Endothelial cell of umbilical vein (primary cell): Measurements from ENCODE around the gene UGT3A2. TPM values are rescaled to one million over a fixed set of nuclear protein-coding genes. Genes with fewer than 3 reads are reported as not detected.

Source experiments
- BruUV-seq: library from RNA; stranded (reverse); fragments of 400-500 nt; replicated peaks from 2 replicates; lab custom pipeline; 2021; lab: Mats Ljungman, UMichigan
- CTCF ChIA-PET: fragments of 300-600, 350-600 bp; sonication (Branson Sonifier 250); formaldehyde crosslinking; loops from one replicate; lab custom pipeline; 2021; ENCODE audit warnings: antibody characterized with exemption, inconsistent platforms; lab: Charles Lee
- POLR2A ChIA-PET: fragments of 300-600, 350-600 bp; sonication (Branson Sonifier 250); formaldehyde crosslinking; loops from one replicate; lab custom pipeline; 2021; ENCODE audit warnings: antibody characterized with exemption, inconsistent platforms; lab: Charles Lee
- DNase-seq: peaks from one replicate; pipeline ENCODE4 v3.0.0-alpha.2; 2011; ENCODE audit warnings: low read depth, low spot score
- FAIRE-seq: peaks from 2 replicates; lab custom pipeline; 2011; peaks lifted over from hg19 to GRCh38; lab: Jason Lieb, UNC
- H2AFZ ChIP-seq: 2 replicates; pipeline ENCODE4 v1.6.0; 2012; ENCODE audit warnings: low read depth, low read length, control low read depth, inconsistent platforms
- H3K27ac ChIP-seq: 2 replicates; pipeline ENCODE4 v1.5.1; 2011; ENCODE audit warnings: low read depth, mild to moderate bottlenecking, control low read depth, low read length, moderate library complexity; ENCODE audit not compliant: insufficient read depth
- H3K27me3 ChIP-seq, 2 experiments: 2 replicates each; pipeline versions ENCODE4 v1.6.0 to v1.6.1; 2011; ENCODE audit warnings: low read length in 2 of 2, mixed read lengths in 1 of 2; ENCODE audit not compliant: control insufficient read depth in 2 of 2, insufficient read depth in 2 of 2
- H3K36me3 ChIP-seq, 2 experiments: 2 replicates in 1 of 2; 3 replicates in 1 of 2; pipeline ENCODE4 v1.5.1; 2011; ENCODE audit warnings: low read length in 2 of 2, mild to moderate bottlenecking in 1 of 2, moderate library complexity in 1 of 2; ENCODE audit not compliant: control insufficient read depth in 2 of 2, insufficient read depth in 2 of 2; ENCODE audit errors: extremely low read depth in 1 of 2
- H3K4me1 ChIP-seq: 3 replicates; pipeline ENCODE4 v1.5.1; 2011; ENCODE audit warnings: mild to moderate bottlenecking, low read length; ENCODE audit not compliant: control insufficient read depth, insufficient read depth; ENCODE audit errors: extremely low read depth
- H3K4me2 ChIP-seq: 2 replicates; pipeline ENCODE4 v1.6.1; 2011; ENCODE audit warnings: low read length, control low read depth, mixed read lengths; ENCODE audit not compliant: insufficient read depth
- H3K4me3 ChIP-seq, 3 experiments: fragments of 200-600 bp in 1 of 3; sonication (generic), shearing (Covaris generic) in 1 of 3; replicated peaks in 1 of 3; 2 replicates each; pipeline ENCODE4 v1.5.1; 2011 to 2016; ENCODE audit warnings: control low read depth in 3 of 3, low read length in 3 of 3, mild to moderate bottlenecking in 2 of 3, inconsistent platforms in 1 of 3, low read depth in 1 of 3, moderate library complexity in 1 of 3; ENCODE audit not compliant: insufficient read depth in 1 of 3
- H3K79me2 ChIP-seq: 2 replicates; pipeline ENCODE4 v1.6.0; 2012; ENCODE audit warnings: low read length, inconsistent platforms; ENCODE audit not compliant: control insufficient read depth, insufficient read depth
- H3K9ac ChIP-seq: replicated peaks from 2 replicates; pipeline ENCODE3; 2011; ENCODE audit warnings: low read length, control low read depth; ENCODE audit not compliant: insufficient read depth; ENCODE audit errors: extremely low read depth
- H3K9me1 ChIP-seq: replicated peaks from 3 replicates; pipeline ENCODE4 v1.6.0; 2011; ENCODE audit warnings: mild to moderate bottlenecking, low read length; ENCODE audit not compliant: control insufficient read depth, insufficient read depth; ENCODE audit errors: extremely low read depth
- H3K9me3 ChIP-seq: replicated peaks from 2 replicates; pipeline ENCODE4 v1.5.1; 2012; ENCODE audit warnings: low read length, inconsistent platforms; ENCODE audit not compliant: control insufficient read depth, insufficient read depth
- H4K20me1 ChIP-seq: replicated peaks from 2 replicates; pipeline ENCODE3; 2011; ENCODE audit warnings: mild to moderate bottlenecking, low read length; ENCODE audit not compliant: control insufficient read depth, insufficient read depth; ENCODE audit errors: extremely low read depth
- EZH2 ChIP-seq: IDR thresholded peaks from 2 replicates; pipeline ENCODE4 v1.6.1; 2012; ENCODE audit warnings: borderline replicate concordance, low read depth, mild to moderate bottlenecking, moderate library complexity, low read length, inconsistent platforms; ENCODE audit not compliant: severe bottlenecking
- FOS ChIP-seq: IDR thresholded peaks from 2 replicates; pipeline ENCODE4 v1.6.1; 2011; ENCODE audit warnings: mild to moderate bottlenecking, low read length, moderate library complexity, borderline replicate concordance; ENCODE audit not compliant: insufficient read depth
- GATA2 ChIP-seq: IDR thresholded peaks from 2 replicates; pipeline ENCODE4 v1.7.0; 2011; ENCODE audit warnings: low read depth, mild to moderate bottlenecking, moderate library complexity, mixed read lengths, low read length; ENCODE audit not compliant: insufficient read length, insufficient read depth
- JUN ChIP-seq: IDR thresholded peaks from 2 replicates; pipeline ENCODE4 v1.6.1; 2011; ENCODE audit warnings: borderline replicate concordance, low read depth; ENCODE audit not compliant: insufficient read length, insufficient read depth
- MYC ChIP-seq: IDR thresholded peaks from one replicate; pipeline ENCODE4 v1.6.1; 2011; ENCODE audit warnings: mild to moderate bottlenecking, low read depth, low read length
- POLR2A ChIP-seq: IDR thresholded peaks from 2 replicates; pipeline ENCODE4 v1.6.1; 2012; ENCODE audit warnings: low read depth, mild to moderate bottlenecking, control low read depth, low read length
- POLR2AphosphoS5 ChIP-seq: IDR thresholded peaks from 2 replicates; pipeline ENCODE4 v1.6.1; 2012; ENCODE audit warnings: low read depth, mild to moderate bottlenecking, control low read depth, low read length, moderate library complexity; ENCODE audit not compliant: insufficient read depth
- dilution Hi-C: fragments of 300-500 bp; cut with MboI; formaldehyde crosslinking; loops from one replicate; pipeline ENCODE4 v1.15.0; 2019; ENCODE audit warnings: low sequenced_read_pairs; ENCODE audit not compliant: extremely low pct_ligation_motif_present
- intact Hi-C: fragments of 100-400 bp; cut with micrococcal nuclease; formaldehyde crosslinking; loops from one replicate; pipeline ENCODE4 v1.10.0; 2022
- polyA plus RNA-seq, 4 experiments: library from polyadenylated mRNA; depleted of rRNA in 3 of 4; stranded (reverse) in 3 of 4; unstranded in 1 of 4; fragments of >200 nt; gene quantifications; 2 replicates each; pipeline versions ENCODE4 v1.2.1 to v1.2.3, GENCODE V29; 2011 to 2012; ENCODE audit warnings: missing spikeins in 1 of 4
- total RNA-seq: library from RNA; stranded (reverse); gene quantifications from 2 replicates; pipeline ENCODE4 v1.2.3, GENCODE V29; 2021
- TF ChIP-seq, protein P1 (sequence below), 2 donors: IDR thresholded peaks; 1 replicate in 1 of 2; 2 replicates in 1 of 2; pipeline ENCODE4 v1.5.1; 2011; ENCODE audit warnings: low read length in 2 of 2, mild to moderate bottlenecking in 2 of 2, moderate library complexity in 2 of 2, control low read depth in 1 of 2, inconsistent platforms in 1 of 2, low read depth in 1 of 2; ENCODE audit not compliant: insufficient read depth in 1 of 2; ENCODE audit errors: extremely low read depth in 1 of 2
- TF ChIP-seq, protein P2 (sequence below): IDR thresholded peaks from 2 replicates; pipeline ENCODE4 v1.6.1; 2011; ENCODE audit not compliant: insufficient read depth, insufficient read length

Gene UGT3A2
- total and polyA plus RNA-seq, 2 donors (not counting 3 experiments of a cell fraction or from before 2014, with no cell fraction given), result not detected

DNA sequence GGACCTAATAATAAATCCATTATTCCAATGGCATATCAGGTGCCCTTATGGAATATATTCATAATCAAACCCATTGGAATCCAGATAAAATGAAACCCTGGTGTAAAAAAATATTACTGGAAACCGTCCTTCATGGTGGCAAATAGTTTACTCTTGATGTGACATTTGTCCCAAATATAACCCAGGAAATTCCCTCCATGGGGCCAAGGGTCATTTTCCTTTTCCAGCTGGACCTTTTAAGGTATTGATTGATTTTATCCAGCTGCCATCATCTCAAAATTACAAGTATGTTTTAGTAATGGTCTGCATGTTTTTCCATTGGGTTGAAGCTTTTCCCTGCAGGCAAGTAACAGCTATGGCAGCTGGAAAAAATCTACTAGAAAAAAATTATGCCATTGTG is 67.1 kb downstream of the UGT3A2 start:
- dilution Hi-C loops (no loop called here), intact Hi-C loops (no loop called here)
- Histone ChIP-seq H3K79me2 (no peaks in the 10 kb centered on the region), H3K27ac (no peak overlapping the region), H3K4me2 (no peak overlapping the region), H3K9me1 (no peaks in the 10 kb centered on the region), H3K4me3 (no peak overlapping the region), H2AFZ (no peak overlapping the region), H3K36me3 (no peaks in the 10 kb centered on the region), H4K20me1 (no peaks in the 10 kb centered on the region), H3K4me1 (no peaks in the 10 kb centered on the region), H3K9me3 (no peaks in the 10 kb centered on the region), H3K27me3 (no peaks in the 10 kb centered on the region), H3K9ac (no peak overlapping the region)
- DNase-seq, result no peak
- BruUV-seq, result no TSS peak
- POLR2A ChIA-PET, result no interaction called here
- no peak for FAIRE-seq
- CTCF ChIA-PET, result no interaction called here
- no peak for TF ChIP-seq EZH2
- no peak for TF ChIP-seq MYC
- no peak for TF ChIP-seq FOS
- TF ChIP-seq POLR2A, result no peak
- TF ChIP-seq, protein P1, sequence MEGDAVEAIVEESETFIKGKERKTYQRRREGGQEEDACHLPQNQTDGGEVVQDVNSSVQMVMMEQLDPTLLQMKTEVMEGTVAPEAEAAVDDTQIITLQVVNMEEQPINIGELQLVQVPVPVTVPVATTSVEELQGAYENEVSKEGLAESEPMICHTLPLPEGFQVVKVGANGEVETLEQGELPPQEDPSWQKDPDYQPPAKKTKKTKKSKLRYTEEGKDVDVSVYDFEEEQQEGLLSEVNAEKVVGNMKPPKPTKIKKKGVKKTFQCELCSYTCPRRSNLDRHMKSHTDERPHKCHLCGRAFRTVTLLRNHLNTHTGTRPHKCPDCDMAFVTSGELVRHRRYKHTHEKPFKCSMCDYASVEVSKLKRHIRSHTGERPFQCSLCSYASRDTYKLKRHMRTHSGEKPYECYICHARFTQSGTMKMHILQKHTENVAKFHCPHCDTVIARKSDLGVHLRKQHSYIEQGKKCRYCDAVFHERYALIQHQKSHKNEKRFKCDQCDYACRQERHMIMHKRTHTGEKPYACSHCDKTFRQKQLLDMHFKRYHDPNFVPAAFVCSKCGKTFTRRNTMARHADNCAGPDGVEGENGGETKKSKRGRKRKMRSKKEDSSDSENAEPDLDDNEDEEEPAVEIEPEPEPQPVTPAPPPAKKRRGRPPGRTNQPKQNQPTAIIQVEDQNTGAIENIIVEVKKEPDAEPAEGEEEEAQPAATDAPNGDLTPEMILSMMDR (IDR thresholded peaks at IDR 0.05; ENCODE audit: extremely low read depth in 1 of 2, insufficient read depth in 1 of 2, low read depth in 1 of 2, low read length in 2 of 2), result no peak
- TF ChIP-seq JUN, result no peak
- TF ChIP-seq POLR2AphosphoS5, result no peak
- TF ChIP-seq GATA2, result no peak
- TF ChIP-seq, protein P2, sequence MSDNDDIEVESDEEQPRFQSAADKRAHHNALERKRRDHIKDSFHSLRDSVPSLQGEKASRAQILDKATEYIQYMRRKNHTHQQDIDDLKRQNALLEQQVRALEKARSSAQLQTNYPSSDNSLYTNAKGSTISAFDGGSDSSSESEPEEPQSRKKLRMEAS, result no peak
